DMS 273 (cell line): ENCODE results near the gene ASPG.
"Not testable (repeated sequence)": the region's sequence is repeated elsewhere in the genome, so short reads cannot be mapped to it uniquely, and the experiment has no call there.

Experiments
- DNase-seq: peaks from one replicate; lab custom pipeline; 2025; ENCODE audit not compliant: unreplicated experiment; lab: John Stamatoyannopoulos, UW

Gene ASPG

DNA sequence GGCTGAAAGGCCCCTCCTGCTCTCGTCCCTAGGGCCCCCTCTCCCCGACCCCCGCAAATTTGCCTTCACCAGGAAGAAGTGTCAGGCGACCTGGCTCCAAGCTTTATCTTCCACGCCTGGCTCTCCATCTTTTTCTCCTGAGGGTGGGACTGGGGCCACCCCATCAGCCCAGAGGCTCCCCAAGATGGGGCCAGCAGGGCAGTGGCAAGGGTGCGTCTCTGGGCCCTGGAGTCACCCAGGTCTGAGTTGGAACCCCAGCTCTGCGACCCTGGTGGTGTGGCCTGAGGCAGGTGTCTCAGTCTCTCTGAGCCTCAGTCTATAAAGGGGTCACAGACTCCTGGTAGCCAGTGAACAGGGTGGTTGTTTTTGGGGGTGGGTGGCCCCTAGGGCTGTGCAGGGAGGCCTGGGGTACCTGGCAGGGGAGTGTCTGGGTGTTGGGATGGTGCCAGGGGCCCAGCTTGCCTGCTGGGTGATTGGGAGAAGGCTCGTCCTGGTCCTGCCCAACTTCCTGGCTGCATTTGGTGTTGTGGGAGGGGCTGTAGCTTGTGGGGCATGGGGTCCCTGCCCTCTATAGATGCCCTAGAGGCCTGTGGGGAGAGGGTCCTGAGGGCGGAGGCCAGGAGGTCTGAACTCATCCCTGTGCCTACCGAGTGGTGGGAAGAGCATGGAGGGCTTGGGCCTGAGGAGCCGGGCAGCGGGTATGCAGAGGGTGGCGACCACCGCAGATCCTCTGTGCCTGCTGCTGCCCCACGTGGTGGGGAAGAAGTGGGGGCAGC lies 60.5 kb downstream of the ASPG start:
- DNase-seq = no peak

DNA sequence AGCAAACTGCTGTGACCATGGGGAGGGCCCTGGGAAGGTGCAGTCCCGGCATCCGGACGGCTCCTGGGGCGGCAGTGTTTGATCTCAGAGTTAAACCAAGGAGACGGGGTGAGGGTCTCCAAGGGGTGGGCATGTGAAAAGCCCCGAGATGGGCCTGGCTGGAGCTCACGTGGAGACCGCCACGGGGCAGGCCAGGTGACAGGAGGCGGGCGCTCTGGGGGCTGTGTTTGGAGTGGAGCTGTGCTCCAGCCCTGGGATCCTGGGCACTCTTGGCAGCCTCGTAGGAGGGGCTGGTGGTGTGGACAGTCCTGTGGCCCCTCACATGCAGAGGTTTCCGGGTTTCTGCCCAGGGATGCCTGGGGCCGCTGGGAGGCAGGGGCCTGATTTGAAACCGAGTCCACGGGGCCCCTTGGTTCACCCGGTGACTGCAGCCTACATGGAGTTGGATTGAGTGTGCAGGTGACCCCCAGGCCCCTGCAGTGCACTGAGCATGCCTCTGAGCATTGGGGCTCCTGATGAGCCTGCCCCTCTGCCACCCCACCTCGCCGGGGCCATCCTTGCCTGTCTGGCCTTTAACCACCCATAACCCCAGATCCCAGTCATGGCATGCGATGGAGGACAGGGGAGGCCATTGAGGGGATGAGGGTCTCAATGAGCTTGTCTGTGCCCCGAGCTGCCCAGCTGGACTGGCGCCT lies 61.3 kb downstream of the ASPG start:
- no peak for DNase-seq

DNA sequence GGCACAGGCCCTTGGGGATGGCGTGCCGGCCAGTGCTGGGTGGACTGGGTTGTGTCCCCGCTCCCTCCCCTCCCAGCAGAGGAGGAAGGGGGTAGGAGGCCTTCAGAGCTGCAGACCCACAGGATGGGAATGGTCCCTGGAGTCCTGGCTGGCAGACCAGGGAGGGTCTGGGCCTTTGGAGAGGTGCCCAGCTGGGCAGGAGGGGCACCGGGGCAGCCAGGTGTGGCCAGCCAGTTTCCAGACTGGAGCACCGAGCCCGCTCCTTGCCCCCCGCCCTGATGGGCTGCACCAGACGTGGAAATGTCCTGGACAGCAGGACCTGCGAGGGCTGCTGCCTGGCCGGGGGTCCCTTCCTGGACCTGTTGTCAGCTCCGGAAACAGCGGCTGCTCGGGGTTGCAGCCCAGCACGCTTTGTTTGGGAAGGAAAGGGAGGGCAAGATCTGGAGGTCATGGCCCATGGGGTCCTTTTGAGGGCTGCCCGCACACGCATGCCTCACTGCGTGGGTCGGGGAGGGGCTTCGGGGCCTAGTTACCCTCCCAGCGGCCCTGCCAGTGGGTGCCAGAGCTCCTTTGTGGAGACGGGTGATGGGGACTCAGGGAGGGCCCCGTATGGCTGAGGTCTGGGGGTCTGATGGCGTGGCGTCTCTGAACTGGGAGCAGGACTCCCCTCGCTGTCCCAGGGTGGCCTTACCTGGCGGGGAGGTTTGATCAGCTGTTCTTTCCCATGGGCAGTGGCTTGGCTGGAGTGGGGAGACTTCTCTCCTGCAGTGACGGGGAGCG lies 62.0 kb downstream of the ASPG start:
- DNase-seq = no peak

DNA sequence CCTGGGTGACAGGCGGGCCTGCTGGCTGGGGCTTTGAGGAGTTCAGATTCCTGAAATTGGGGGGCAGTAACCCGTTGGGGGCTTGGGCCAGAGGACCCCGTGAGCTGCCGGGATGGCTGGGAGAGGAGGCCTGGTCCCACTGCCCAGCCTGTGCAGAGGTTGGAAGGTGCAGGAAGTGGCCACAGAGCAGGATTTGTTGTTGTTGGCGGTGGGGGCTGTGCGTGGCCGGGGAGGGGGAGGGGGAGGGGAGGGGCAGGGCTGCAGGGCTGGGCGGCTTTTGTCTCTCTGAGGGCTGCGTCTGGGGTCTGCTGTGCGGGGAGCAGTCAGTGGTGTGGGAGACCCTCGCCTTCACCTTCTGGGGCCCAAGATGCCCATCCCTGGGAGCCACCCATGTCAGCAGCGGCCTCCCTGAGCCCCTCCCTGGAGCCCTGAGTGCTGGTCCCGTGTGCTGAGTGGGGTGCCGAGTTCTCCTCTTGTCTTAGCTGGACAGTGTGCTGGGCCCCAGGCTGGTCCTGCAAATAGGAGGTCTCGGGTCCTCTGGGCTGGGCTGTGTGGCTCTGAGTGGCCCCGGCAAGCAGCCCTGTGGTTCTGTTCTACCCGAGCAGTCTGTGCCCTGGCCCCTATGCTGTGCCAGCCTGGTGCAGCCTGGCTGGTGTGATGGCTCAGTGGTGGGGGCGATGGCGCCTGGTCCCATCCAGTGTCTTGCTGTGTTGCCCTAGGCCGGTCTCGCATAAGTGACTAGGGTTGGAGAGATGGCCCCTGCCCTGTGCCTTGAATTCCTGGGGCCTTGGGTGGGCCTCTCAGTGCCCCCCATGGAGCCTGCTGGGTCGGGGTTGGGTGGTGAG lies 63.2 kb downstream of the ASPG start:
- no peak for DNase-seq

DNA sequence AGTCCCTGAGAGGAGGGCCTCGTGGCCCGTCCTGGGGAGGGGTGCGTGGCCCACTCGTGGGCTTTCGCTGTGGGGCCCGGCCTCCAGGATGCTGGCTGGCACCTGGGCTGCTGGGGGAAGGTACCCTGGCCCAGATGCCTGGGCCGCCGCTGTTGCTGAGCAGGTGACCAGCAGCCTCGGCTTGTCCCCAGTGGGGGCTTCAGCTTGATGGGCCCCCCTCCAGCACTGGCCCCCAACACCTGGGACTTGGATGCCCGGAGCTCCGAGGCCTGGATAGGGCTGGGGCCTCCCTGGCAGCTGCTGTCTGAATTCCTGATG lies 63.7 kb downstream of the ASPG start:
- no peak for DNase-seq

DNA sequence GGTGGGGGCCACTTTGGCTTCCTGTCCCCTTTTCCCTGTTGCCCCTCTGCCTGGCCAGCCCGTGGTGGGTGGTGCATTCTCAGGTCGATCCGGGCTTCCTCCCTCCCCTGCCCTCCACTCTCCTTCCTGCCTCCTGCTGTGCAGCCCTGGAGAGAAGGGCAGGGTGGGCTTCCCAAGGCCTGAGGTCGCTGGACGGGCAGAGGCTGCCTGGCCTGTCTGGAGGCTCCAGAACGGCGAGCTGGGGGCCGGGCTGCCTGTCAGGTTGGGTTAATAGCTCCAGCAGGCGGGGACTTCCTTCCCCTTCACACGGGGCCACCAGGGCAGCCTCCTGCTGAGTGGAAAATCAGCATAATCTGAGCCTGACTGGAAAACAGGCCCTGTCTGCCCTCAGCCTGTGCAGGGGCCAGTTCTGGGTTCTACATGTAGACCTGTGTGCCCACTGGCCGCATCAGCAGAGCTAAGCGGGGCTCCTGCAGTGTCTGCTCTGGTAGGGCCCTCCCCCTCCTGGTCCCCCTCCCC lies 64.2 kb downstream of the ASPG start:
- peak; percentile 66 for DNase-seq

DNA sequence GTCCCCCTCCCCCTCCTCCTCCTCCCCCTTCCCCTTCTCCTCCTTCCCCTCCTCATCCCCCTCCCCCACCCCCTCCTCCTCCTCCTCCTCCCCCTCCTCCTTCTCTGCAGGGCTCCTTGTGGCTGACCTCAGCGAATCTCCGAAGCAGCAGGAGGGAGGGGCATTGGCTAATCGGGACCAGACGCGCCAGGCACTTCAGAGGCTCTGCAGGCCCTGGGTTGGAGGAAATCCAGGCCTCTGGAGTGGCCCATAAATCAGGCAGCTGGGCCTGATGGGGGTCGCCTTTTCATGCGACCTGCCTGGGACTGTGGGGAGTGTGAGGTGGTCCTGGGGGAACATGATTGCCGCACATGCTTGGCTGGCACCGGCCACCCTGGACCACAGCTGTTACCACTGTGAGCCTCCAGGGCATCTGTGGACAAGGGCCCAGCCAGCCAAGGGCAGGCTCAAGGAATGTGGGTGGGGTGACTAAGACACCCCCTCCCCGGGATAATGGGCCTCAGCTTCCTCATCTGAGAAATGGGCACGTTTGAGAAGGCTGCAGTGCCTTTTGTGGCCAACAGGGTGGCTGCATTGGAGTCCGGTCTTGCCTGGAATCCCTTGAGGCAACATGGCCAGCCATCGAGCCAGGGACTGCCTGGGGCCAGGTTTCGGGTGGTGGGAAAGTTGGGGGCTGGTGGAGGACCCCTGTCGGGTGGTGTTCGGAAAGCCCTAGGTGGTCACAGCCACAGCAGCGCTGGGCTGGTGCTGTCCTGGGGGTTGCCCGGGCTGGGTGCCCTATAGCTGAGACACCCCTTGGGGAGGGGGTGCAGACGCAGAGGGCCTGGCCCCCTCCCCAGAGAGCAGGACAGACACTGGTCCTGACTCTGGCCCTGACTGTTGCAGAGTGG lies 64.9 kb downstream of the ASPG start:
- peak; percentile 83 for DNase-seq

DNA sequence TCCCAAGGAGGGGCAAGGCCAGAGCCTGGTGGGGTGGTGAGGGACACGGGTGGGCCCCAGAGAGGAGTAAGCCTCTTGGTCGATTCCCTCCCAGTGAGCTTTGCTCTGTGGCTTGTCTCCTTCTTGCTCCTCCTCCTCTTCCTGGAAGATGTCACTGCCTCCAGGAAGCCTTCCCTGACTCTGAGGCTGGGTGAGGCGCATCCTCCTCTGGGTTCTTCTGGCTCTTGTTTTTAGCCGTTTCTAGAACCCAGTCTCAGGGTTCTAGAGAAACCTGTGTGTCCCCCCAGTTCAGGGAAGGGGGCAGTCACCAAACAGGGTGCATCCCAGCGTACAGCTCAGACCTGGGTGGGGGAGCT lies 65.5 kb downstream of the ASPG start:
- no peak for DNase-seq

DNA sequence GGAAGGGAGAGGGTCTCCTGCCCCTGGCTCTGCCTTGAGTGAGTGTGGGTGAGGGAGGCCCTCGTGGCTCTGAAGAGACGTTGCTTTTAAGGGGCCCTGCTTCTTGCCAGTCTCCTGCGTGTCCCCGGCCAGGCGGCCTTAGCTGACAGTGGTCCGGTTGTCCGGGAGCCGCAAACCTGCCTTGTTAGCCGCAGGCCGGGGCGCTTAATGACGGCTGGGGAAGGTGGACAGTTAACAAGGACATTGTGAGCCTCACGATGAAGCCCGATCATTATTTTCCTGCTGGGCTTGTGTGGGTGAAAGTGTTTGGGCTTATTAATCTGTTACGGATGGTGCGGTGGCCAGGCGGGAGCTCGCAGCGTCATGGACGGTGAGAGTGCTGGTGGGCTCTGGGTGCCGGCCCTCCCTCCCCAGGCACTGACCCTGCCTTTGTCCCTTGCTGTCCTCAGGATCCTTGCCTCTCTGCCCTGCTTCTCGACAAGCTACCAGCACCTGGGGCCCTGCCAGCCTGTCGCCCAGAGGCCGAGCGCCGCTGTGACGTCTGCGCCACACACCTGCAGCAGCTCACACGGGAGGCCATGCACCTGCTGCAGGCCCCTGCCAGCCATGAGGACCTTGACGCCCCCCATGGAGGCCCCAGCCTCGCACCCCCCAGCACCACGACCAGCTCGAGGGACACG lies 66.2 kb downstream of the ASPG start:
- DNase-seq = no peak

DNA sequence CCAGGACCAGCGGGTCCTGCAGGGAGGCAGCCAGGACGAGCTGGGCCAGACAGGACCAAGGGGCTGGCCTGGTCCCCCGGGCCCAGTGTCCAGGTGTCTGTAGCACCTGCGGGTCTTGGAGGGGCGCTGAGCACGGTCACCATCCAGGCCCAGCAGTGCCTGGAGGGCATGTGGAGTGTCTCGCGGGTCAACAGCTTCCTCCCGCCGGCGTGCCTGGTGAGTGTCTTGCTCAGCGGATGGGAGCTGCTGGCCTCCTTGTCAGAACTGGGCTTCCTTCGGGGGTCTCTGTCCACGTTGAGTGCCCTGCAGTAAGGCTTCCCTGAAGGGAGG lies 66.7 kb downstream of the ASPG start:
- no peak for DNase-seq

DNA sequence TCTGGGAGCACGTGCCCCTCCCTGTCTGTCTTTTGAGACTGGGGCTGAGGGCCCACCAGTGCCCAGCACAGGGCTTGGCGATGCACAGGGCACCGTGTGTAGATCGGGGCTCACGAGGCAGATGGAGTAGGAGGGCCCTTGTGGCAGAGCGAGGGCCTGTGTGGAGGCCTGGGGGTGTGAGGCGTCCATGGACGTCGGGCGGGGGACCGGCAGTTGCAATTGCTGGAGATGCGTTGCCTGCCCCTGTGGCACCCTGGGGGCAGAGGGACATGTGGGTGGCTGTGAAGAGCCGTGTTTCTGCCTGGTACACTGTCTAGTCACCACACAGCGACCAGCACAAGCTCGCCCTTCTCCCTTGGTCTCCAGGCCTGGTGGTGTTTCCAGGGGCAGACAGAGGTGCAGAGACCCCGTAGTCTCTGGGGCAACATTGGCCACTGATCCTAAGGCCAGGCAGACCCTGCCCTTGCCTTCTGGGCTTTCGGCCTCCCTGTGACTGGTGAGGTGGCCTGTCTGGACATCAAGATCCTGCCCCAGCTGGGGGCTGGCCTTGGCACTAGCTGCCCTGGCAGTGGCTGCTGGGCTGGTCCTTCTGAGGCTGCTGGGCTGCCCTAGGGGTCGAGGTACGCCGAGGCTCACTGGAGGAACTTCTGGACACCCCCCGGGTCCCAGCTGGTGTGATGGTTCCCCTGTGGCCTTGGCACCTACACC lies 67.3 kb downstream of the ASPG start:
- DNase-seq = no peak

DNA sequence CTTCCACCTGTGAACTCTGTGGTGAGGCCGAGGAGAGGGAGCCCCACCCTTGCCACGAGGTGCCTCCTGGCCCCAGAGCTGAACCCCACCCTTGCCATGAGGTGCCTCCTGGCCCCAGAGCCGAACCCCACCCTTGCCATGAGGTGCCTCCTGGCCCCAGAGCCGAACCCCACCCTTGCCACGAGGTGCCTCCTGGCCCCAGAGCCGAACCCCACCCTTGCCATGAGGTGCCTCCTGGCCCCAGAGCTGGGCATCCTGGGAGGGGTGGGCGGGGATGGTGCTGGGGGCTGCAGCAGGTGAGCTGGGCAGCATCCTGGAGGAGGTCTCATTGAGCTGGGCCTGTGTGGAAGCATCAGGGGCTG lies 67.9 kb downstream of the ASPG start:
- not testable (repeated sequence) for DNase-seq

DNA sequence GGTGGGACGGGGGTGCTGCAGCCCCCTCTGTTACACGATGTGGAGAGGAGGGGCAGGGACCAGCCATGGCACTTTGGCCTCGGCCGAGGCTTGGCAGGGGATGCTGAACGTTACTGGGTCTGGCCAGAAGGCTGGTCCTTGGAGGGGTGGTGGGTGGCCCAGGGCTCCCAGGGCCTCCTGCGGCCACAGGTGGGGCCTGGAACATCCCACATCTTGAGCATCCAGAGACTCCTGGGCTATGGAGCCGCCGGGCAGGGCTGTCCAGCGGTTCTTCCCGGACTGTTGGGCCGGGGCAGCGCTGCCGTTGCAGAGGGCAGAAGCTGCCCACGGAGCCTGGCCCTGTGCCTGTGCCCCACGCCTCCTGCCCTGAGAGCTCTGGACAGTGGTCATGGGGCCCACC lies 68.7 kb downstream of the ASPG start:
- DNase-seq = no peak

DNA sequence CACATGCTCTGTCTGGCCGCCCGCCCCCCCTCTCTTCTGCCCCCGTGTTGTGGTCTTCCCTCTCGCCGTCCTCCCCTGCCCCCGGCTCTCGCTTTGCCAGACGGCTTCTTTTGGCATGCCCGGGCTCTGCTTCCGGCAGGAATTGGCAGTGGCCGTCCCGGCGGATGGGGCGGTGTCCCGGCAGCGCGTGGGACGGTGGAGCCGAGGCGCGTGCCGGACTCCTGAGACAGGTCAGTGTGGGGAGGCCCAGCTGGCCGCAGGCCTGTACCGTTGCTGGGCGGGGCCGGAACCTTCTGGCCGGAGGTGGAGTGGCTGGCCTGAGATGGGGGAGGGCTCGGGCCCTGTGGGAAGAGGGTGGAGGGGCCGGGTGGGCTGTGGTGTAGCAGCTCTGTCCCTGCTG lies 70.0 kb downstream of the ASPG start:
- no peak for DNase-seq

DNA sequence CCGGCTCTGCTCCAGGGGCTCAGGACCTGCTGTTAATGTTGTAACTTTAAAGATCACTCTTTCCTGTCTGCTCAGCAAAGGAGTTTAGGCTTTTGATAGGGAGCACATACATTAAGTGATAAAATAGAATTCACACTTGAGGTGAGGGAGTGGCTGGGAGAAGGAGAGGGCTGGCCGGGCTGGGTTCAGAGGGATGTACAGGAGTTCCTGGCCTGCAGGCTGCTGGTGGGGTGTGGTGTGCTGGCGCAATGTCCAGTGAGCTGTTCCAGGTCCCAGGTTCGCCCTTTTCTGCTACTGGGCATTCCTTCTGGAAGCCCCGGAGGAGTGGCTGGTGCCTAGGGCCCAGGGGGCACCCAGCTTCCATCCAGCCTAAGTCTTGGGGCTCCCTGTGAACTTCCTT lies 70.6 kb downstream of the ASPG start:
- DNase-seq = no peak

DNA sequence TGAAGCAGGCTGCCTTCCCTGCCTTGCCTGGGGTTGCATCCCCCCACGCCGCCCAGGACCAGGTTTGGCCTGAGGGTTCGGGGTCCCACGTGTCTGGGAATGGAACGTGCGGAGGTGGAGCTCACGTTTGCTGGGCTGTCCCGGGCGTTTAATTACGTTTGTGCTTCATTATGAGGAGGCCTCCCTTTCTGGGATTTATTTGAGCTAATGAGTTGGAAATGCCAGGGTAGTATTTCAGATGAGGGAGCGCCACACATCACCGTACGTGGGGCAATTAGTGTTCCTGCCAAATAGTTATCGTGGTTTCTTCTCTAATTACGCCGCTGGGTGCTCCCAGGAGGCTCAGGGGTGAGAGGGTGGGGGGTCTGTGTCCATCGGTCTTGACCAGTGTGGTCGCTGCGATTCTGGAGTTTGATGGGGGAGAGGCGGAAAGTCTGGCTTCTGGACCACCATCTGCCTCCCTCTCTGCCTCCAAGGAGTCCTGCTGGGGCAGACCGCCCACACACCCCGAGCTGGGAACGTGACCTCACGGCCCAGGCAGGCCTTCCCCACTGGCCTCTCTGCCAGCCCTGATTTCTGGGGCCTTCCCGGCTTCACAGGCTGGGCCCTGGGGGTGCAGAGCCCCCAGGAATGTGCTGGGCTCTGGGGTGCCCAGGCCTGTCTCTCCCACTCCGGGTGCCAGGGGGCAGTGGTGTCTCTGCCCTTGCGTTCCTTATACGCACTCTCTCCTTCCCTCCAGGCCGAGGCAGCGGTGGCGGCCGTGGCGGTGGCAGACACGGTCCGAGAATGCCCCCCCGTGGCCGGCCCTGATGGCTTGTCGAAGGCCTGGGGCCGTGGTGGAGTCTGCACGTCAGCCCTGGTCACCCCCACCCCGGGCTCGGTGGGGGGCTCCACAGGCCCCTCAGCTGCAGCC lies 71.8 kb downstream of the ASPG start:
- DNase-seq = peak; percentile 53

DNA sequence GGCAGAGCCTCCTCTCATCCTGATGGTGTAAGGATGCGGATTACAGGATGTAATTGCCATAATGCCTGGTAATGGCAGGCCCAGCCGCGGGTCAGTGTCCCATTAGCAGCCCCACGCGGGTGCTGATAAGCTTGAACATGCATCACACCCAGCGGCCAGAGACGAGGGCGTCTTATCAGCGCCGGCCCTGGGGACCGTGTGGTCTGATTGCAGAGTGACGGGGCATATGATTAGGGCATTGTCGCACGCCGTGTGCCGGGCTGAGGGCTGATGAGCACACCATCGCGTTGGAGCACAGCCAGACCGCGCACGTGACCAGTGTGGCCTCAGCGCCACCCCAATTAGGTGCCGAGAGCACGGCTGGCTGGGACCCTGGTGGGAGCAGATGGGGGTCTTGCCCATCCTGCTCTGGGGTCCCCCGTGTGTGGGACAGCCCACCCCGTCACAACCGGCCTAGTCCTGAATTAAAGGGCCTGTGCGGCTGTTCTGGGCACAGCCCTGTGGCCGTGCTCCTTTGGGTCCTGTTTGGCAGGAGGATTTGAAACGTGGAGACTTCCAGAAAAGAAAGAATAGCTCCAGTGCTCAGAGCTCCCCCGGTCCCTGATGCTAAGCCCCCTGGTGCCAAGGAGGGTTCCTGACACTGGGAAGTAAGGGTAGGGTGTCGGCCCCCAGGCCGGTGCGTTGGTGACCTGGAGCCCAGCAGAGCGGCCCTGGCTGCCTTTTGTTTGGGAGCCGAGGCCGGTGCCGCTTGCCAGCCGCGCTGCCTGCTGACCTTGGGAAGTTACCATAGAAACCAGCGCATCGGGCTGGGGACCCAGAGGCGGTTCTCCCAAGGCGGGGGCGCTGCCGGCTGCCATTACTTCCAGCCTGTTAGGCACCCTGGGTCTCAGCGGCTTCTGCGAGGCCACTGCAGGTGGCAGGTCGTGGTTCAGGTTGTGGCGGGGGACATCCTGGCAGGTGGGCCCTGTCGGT lies 73.6 kb downstream of the ASPG start:
- DNase-seq = no peak
